Lung (tissue), 12 donors: ENCODE data around the gene ANKRD23. TPM values are rescaled to one million over a fixed set of nuclear protein-coding genes. Genes with fewer than 3 reads are reported as not detected.

Source experiments
- ATAC-seq: fragments of 200-7000 bp; cut with Tn5 transposase; one replicate; pipeline ENCODE4 v1.9.1; 2020; ENCODE audit warnings: moderate number of reproducible peaks; ENCODE audit not compliant: insufficient read depth, low FRiP score
- DNase-seq, 3 donors: peaks; one replicate each; pipeline ENCODE4 v3.0.0-alpha.2; 2013 to 2017
- H3K27ac ChIP-seq, 2 donors: one replicate each; pipeline ENCODE4 v1.5.1; 2013; ENCODE audit warnings: mild to moderate bottlenecking in 2 of 2, moderate library complexity in 2 of 2, control low read depth in 1 of 2, inconsistent platforms in 1 of 2, low read depth in 1 of 2, low read length in 1 of 2
- H3K27me3 ChIP-seq, 3 donors: one replicate each; pipeline ENCODE4 v1.5.1; 2013; ENCODE audit warnings: low read length in 2 of 3; ENCODE audit not compliant: control insufficient read depth in 3 of 3, insufficient read depth in 3 of 3
- H3K36me3 ChIP-seq, 4 donors: one replicate each; pipeline ENCODE4 v1.5.1; 2013; ENCODE audit warnings: low read length in 4 of 4, mild to moderate bottlenecking in 1 of 4, moderate library complexity in 1 of 4; ENCODE audit not compliant: control insufficient read depth in 4 of 4, insufficient read depth in 4 of 4
- H3K4me1 ChIP-seq, 5 donors: one replicate each; pipeline ENCODE4 v1.5.1; 2013; ENCODE audit warnings: low read length in 5 of 5, mild to moderate bottlenecking in 2 of 5, moderate library complexity in 1 of 5; ENCODE audit not compliant: control insufficient read depth in 5 of 5, insufficient read depth in 5 of 5
- H3K4me3 ChIP-seq: one replicate; pipeline ENCODE4 v1.5.1; 2013; ENCODE audit warnings: mild to moderate bottlenecking, control low read depth, moderate library complexity
- H3K9ac ChIP-seq, 2 donors: one replicate each; pipeline ENCODE4 v1.5.1; 2013; ENCODE audit warnings: low read length in 2 of 2, control low read depth in 1 of 2; ENCODE audit not compliant: insufficient read depth in 1 of 2
- H3K9me3 ChIP-seq, 4 donors: one replicate each; pipeline ENCODE4 v1.5.1; 2013; ENCODE audit warnings: low read length in 3 of 4, mild to moderate bottlenecking in 1 of 4, moderate library complexity in 1 of 4; ENCODE audit not compliant: control insufficient read depth in 4 of 4, insufficient read depth in 3 of 4
- WGBS, 2 donors: extraction: QIAGEN DNeasy Blood & Tissue Kit; methylation state at CpG; one replicate each; pipeline ENCODE4 v1.1.7; 2013; 5-methylcytosine and 5-hydroxymethylcytosine counted together
- polyA plus RNA-seq, 2 donors: library from polyadenylated mRNA; stranded (reverse); fragments of 200-250 nt; gene quantifications; one replicate each; pipeline ENCODE4 v1.2.1, GENCODE V29; 2013
- total RNA-seq, 2 donors: library from RNA; depleted of rRNA in 1 of 2; stranded (reverse); fragments of >200 nt in 1 of 2; gene quantifications; one replicate each; pipeline ENCODE4 v1.2.1, GENCODE V29; 2014 to 2021
- TF ChIP-seq, protein P1 (sequence below): IDR thresholded peaks from 2 replicates; pipeline ENCODE4 v1.5.1; 2012; ENCODE audit warnings: mild to moderate bottlenecking; ENCODE audit errors: control extremely low read depth, extremely low read depth
- donor health status: control.
- donor health status: control.
- donor health status: Bipolar disorder and iron deficiency.
- donor health status: healthy.
- donor health status: DM: yes; HTN: yes; CAD: no.

ANKRD23 gene
- total and polyA plus RNA-seq, 4 donors: 1.5 to 6.9 (median 4.4) TPM

GRCh38 chr2:96816836-96817702 lies 26.8 kb downstream of the ANKRD23 start:
- ATAC-seq: no peak
- Histone ChIP-seq H3K27me3 (no peaks in the 10 kb centered on the region), H3K4me1 (peaks cover 7 to 38% (median 23%) of the 10 kb centered on the region in 5 donors), H3K9ac (no peak overlapping the region), H3K4me3 (peak overlapping the region; percentile 89), H3K36me3 (peaks cover 0 to 14% (median 4%) of the 10 kb centered on the region in 4 donors), H3K27ac (peak overlapping the region; percentile 4 to 94), H3K9me3 (no peaks in the 10 kb centered on the region)
- peak in 1 of 3 donors; percentile 21 for DNase-seq
- 3 to 7% methylated on average over 68 to 89 of the region's 89 CpGs for WGBS, 2 donors
- TF ChIP-seq, protein P1, sequence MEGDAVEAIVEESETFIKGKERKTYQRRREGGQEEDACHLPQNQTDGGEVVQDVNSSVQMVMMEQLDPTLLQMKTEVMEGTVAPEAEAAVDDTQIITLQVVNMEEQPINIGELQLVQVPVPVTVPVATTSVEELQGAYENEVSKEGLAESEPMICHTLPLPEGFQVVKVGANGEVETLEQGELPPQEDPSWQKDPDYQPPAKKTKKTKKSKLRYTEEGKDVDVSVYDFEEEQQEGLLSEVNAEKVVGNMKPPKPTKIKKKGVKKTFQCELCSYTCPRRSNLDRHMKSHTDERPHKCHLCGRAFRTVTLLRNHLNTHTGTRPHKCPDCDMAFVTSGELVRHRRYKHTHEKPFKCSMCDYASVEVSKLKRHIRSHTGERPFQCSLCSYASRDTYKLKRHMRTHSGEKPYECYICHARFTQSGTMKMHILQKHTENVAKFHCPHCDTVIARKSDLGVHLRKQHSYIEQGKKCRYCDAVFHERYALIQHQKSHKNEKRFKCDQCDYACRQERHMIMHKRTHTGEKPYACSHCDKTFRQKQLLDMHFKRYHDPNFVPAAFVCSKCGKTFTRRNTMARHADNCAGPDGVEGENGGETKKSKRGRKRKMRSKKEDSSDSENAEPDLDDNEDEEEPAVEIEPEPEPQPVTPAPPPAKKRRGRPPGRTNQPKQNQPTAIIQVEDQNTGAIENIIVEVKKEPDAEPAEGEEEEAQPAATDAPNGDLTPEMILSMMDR: no peak

GRCh38 chr2:96816127-96816835 lies 27.5 kb downstream of the ANKRD23 start, which contains the start of gene CNNM3:
CNNM3 (plus strand) TSS chr2:96816268; CDS start chr2:96816278, 10 bp downstream.
- ATAC-seq (peak; percentile 97), DNase-seq (peak; percentile 96 to 97 (median 97))
- no peaks in the 10 kb centered on the region for H3K9me3 ChIP-seq
- H3K4me1 ChIP-seq: peaks cover 8 to 38% (median 23%) of the 10 kb centered on the region in 5 donors
- H3K27ac ChIP-seq: peak within 1 kb of the TSS; percentile 94 to 97
- TF ChIP-seq, protein P1: peak; percentile 27
- peaks cover 0 to 14% (median 4%) of the 10 kb centered on the region in 4 donors for H3K36me3 ChIP-seq
- WGBS, 2 donors: 0% methylated on average over 60 to 103 of the region's 103 CpGs
- H3K9ac ChIP-seq: peak within 1 kb of the TSS in 1 of 2 donors; percentile 0
- H3K27me3 ChIP-seq: no peaks in the 10 kb centered on the region
- H3K4me3 ChIP-seq: peak within 1 kb of the TSS; percentile 89

DNA sequence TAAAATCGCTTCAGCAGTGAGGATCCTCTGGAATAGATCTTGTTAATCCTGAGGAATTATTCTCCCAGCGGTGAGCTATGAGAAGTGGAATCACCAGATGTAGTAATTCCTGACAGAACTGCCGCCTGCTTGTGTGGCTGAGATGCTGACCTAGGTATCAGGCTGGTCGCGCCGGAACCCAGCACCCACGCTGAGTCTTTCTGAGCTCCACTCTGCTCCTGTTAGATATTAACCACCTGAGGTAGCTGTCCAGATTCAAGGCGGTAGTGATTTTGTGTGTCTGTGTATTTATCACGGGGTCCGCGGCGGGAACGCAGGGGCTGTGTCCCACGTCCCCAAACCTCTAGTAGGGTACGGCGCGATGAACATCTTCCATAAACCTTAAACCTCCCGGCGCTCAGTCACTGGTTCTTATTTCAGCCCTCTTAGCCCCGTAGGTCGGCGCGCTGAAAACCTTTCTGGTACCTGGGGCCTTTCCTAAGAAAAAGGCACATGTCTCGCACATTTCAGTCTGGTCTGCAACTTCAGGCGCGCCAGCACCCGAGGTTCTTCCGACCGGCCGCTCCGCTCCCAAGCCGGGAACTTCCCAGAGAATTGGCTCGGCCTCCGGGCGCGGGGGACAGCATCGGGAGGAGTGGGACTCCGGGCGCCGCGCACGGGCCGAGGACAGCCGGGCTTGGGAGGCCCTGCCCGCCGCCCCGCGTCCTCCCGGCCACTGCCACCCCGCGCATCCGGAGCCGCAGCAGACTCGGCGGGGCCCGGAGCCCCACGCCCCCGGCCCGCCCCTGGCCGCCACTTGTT lies 28.3 kb downstream of the ANKRD23 start:
- ATAC-seq: no peak
- peak overlapping the region; percentile 85 to 91 for H3K27ac ChIP-seq
- 1% methylated on average over 55 to 60 of the region's 60 CpGs for WGBS, 2 donors

More for the DNA sequence above, 28.3 kb downstream of the ANKRD23 start:
- Histone ChIP-seq H3K36me3 (peaks cover 0 to 17% (median 4%) of the 10 kb centered on the region in 4 donors), H3K4me3 (peak overlapping the region; percentile 65), H3K9me3 (no peaks in the 10 kb centered on the region), H3K4me1 (peaks cover 10 to 38% (median 22%) of the 10 kb centered on the region in 5 donors), H3K9ac (peak overlapping the region in 1 of 2 donors; percentile 0), H3K27me3 (no peaks in the 10 kb centered on the region)
- peak in 1 of 3 donors; percentile 21 for DNase-seq
- TF ChIP-seq, protein P1: no peak
